GM21360 (cell line): ENCODE measurements around the gene DNAH3.
"Not testable (repeated sequence)": the region's sequence is repeated elsewhere in the genome, so short reads cannot be mapped to it uniquely, and the experiment has no call there.

Experiments
- ATAC-seq: cut with Tn5 transposase; IDR thresholded peaks from one replicate; pipeline ENCODE4 v1.9.1; 2021; ENCODE audit warnings: mild to moderate bottlenecking, moderate library complexity; ENCODE audit not compliant: unreplicated experiment

DNAH3 gene

GRCh38 chr16:21023509-21024202 is 127.0 kb downstream of the DNAH3 start:
- ATAC-seq = no peak

DNA sequence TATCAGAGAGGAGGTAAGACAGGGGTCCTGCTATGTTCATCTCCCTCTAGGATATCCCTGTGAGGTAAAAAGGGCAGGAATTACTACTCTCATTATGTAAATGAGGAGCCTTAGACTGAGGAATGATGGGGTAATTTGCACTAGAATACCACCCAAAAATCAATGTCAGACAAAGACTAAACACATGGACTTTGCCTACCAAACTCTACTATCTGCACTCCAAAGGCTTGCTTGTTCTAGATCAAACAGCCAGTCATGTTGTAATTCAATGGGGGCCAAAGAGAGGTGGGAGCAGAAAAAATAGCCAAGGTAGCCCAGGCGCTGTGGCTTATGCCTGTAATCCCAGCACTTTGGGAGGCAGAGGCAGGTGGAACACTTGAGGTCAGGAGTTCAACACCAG is 129.3 kb downstream of the DNAH3 start:
- ATAC-seq = no peak

- no peak for ATAC-seq
These were observed 140.8 kb downstream of the DNAH3 start for GRCh38 chr16:21009815-21010214.

GRCh38 chr16:21005008-21005407 is 145.6 kb downstream of the DNAH3 start:
- no peak for ATAC-seq

- no peak for ATAC-seq
These were observed 149.4 kb downstream of the DNAH3 start for GRCh38 chr16:21001262-21001661.

DNA sequence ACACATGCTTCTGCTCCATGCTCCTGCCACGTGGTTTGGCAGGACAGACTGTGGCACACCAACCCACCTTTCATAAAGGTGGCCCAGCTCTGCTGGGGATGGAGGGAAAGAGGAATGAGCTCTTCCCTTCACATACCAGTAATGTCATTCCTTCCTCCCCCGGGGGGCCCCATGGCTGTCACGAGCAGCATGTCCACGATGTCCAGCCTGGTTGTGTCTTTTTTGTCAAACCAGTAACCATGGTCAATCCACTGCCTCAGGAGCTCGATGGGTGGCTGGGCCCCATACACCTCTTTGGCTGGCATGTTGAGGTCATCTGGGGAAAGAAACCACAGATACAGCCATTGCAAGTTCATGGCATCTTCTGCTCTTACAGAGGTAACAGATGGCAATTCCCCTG is 153.5 kb downstream of the DNAH3 start:
- ATAC-seq = no peak

DNA sequence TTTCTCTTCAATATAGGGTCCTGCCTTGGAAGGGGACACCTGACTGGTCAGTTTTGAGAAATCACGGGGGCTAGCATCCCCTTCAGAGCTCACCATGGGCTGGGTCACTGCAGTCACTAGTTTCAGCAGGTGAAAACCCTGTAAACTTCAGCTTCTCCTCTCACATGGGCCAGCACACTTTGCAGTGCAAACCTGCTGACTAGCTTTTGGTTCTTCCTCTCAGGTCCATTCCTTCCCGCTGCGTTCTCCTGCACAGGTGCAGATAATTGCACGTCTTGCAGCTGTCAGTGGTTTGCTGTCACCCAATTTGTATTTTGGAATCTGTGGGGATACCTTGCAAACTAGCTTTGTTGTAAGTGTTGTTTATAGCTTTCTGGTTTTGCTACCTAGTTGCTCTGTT is 154.9 kb downstream of the DNAH3 start:
- no peak for ATAC-seq

- not testable (repeated sequence) for ATAC-seq
These were observed 161.1 kb downstream of the DNAH3 start for GRCh38 chr16:20989496-20990070.

DNA sequence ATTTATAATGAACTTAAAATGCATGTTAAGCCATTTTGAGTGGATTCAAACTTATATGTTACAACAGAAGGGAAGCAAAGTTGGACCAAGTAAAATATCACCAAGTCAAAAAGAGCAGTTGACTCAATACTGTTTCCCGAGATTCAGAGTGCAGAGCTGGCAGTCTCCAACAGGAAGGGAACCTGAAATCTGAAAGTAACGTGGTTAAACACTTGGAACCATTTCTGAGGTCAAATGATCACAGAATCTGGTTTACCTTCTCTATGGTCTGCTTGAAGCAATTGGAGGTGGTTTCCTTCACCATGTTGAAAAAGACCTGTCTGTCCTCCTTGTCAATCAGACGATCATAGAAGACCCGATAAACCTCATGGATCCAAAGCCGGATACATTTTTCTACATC is 163.6 kb downstream of the DNAH3 start:
- no peak for ATAC-seq

- ATAC-seq = no peak
These were observed 166.6 kb downstream of the DNAH3 start for GRCh38 chr16:20984019-20984418.

DNA sequence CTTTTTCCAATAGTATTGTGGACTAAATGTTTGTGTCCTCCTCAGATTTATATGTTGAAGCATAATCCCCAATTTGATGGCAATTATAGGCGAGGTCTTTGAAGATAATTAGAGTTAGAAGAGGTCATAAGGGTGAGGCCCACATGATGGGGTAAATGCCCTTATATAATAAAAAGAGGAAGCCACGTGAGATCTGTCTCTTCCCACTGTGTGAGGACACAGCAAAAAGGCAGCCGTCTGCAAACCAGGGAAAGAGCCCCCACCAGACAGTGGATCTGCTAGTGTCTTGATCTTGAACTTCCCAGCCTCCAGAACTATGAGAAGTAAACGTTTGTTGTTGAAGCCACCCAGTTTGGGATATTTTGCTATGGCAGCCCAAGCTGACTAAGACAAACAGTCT is 174.1 kb downstream of the DNAH3 start:
- ATAC-seq = no peak

GRCh38 chr16:20973201-20973600 is 177.4 kb downstream of the DNAH3 start:
- not testable (repeated sequence) for ATAC-seq

DNA sequence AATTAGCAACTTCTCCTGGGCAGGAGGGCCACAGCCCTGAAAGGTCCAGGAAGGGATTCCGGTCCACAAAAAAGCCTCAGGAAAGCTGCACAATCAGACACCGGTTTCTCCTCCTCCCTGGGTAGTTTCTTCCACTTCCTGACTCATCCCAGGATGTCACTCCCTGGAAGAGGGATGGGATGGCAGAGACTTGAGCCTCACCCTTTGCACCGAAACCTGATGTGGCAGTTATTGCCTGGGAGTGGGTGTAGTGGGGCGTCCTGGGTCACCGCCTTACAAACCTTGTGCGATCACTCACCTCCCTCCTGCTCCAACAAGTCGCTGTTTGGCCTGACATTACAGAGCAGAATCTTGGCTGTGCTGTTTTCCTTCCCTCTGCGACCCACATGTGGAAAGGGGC is 179.2 kb downstream of the DNAH3 start:
- ATAC-seq = no peak

DNA sequence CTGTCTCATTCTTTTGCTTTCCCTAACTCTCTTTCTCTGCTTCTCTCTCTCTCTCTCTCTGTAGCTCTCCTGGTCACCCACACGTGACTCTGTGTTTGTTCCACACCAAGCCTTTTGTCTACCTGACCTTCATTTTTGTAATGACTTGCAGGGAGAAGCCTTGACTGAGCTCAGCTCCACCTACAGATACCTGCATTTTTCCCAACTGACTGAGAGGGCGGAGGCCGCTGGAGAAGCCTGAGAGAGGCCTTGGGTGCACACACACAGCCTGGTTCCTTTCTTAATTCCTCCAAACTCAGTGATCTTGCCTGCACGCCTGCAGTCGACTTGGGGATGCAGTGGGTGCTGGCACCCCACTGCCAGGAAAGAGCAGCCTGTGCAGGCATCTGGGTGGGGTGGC is 181.3 kb downstream of the DNAH3 start:
- no peak for ATAC-seq

DNA sequence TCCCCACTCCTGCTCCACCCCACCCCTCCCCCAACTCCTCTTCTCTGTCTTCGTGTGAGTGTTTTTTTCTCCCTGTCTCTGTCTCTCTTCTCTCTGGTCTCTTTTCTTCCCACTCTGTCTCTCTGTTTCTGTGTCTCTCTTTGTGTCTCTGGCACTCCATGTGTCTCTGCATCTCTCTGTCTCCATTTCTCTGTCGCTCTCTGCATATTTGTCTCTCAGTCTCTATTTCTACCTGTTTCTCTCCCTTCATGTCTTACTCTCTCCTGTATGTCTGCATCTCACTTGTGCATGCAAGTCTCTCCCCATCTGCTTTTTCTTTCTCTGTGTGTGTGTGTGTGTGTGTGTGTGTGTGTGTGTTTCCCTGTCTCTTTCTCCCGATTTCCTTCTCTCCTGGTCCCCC is 181.9 kb downstream of the DNAH3 start:
- ATAC-seq = no peak

DNA sequence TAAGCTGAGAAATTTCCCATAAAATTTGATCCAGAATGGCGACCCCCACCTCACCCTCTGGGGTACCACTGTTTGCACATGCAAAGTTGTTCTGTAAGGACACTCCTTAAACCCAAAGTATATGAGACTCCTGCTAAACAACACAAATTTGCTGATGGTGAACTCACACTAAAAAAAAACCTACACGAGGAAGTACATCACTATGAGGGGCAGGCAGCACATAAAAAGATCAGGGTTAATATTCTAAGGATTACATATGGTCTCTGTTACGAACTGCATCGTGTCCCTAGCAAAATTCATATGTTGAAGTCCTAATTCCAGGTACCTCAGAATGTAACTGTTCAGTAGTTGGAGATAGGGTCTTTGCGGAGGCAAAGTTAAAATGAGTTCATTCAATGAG is 189.7 kb downstream of the DNAH3 start:
- no peak for ATAC-seq

DNA sequence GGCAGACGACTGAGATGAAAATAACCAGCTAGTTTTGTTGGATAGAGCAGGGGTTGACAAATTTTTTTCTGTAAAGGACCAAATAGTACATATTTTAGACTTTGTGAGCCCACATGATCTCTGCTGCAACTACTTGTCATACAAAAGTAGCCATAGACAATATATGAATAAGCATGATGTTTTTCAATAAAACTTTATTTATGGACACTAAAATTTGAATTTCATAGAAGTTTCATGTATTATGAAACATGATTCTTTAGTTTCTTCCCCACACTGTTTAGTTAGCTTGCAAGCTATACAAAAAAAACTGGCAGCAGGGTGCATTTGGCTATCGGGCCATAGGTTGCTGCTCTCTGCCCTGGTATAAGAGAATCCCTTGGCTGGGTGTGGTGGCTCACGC is 193.5 kb downstream of the DNAH3 start:
- ATAC-seq = no peak

GRCh38 chr16:20956319-20956718 is 194.3 kb downstream of the DNAH3 start:
- ATAC-seq = no peak

DNA sequence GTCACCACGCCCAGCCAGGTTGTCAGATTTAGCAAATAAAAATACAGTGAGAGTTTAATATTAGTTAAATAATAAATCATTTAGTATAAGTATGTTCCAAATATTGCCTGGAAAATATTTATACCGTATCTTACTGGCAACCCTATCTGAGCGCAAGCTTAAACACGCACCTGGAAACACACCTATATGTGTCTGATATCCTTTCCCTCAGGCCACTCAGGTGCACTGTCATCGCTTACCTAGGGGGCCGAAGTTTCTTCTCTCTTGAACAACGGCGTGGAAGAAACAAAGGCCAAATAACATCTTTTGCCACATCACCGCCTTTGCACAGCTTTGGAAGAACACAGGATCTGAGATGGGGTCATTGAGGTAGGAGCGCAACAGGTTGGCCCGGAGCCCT is 196.1 kb downstream of the DNAH3 start:
- no peak for ATAC-seq

DNA sequence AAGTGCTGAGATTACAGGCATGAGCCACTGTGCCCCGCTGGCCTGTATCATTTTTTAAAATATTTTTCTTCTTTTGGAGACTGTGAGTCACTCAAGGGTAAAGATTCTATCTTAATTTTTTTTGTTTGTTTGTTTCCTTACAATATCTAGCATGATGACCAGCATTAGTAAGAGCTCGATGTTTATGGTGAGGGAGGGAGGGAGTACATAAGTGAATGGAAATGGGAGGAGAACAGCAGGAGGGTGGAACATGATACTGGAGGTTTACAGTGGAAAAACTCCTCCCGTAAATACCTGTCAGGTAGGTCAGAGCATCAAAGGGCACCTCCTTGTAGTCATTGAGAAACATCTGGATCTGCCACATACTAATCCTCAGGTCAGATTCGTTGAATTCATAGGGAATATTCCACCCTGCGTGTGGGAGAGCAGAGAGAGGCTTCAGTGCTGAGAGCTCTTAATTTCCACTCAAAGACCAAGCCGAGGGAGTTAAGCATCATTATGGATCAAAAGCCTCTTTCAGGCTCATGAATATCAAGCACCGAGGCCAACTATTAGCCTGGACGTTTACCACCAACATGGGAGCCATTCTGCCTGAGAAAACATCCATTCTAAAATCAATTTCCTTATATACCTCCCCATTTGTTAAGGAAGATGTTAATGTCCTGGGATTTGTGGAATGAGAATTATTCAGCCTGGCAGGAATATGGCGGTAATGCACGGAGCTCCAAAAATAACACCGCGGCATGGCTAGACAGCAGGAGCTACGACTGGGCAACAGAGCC is 198.3 kb downstream of the DNAH3 start:
- no peak for ATAC-seq

DNA sequence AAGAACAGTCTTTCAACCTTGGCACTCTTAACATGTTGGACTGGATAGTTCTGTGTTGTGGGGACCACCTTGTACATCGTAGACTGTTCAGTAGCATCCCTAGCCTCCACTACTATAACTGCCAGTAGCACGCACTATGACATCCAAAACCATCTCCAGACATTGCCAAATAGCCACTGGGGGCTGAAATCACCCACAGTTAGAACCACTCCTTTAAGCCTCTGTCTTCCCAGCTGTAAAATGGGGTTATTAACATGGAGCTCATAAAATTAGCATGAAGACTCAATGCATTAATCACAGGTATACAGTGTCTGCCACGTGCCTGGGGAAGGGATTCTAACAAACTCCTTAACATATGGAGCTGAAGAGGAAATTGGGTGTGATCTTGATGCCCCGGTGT is 200.4 kb downstream of the DNAH3 start:
- ATAC-seq = no peak

DNA sequence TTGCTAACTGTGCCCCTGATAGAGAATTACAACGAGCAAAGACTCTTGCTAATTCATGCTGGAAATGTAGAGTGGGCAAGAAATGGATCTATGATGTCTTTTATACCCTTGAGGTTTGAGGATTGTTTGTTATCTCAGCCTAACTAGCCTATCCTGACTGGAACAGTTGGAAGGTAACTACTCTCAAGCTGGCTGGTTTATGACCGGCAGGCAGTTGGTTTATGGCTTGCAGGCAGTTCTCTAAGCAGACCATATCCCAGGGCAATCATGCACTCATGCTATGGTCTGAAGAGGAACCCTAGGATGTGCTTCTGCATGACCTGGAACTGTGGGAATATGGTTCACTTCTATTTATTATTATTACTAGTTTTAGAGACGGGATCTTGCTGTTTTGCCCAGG is 201.0 kb downstream of the DNAH3 start:
- ATAC-seq = no peak
